ENCODE data around the gene OR8B4.

- no peak for TF ChIP-seq POLR2A (IDR thresholded peaks at IDR 0.05; ENCODE audit: extremely low read depth, insufficient read length)
- TF ChIP-seq CTCF (IDR thresholded peaks at IDR 0.05; ENCODE audit: low read depth, low read length): no peak
- no peak for TF ChIP-seq MAX (IDR thresholded peaks at IDR 0.05; ENCODE audit: low read depth, low read length)
Observed at GRCh38 chr11:124470561-124471227, 46.0 kb upstream of the OR8B4 start.

Data from NB4 (cell line).